Progenitor cell of endocrine pancreas (in vitro differentiated cells): Measurements from ENCODE around the gene CKB. TPM values are rescaled to one million over a fixed set of nuclear protein-coding genes. Genes with fewer than 3 reads are reported as not detected.

Experiments used
- DNase-seq: peaks from one replicate; pipeline ENCODE4 v3.0.0; 2021; ENCODE audit warnings: low spot score; ENCODE audit not compliant: unreplicated experiment
- H3K27ac Mint-ChIP-seq: 2 replicates; pipeline ENCODE4 v1.8.0; 2021; ENCODE audit warnings: mild to moderate bottlenecking, moderate library complexity, mixed read lengths
- H3K27me3 Mint-ChIP-seq: 2 replicates; pipeline ENCODE4 v1.8.0; 2021; ENCODE audit warnings: mixed read lengths
- H3K36me3 Mint-ChIP-seq: 2 replicates; pipeline ENCODE4 v1.8.0; 2022; ENCODE audit warnings: mixed read lengths; ENCODE audit not compliant: insufficient read depth
- H3K4me1 Mint-ChIP-seq: 2 replicates; pipeline ENCODE4 v1.8.0; 2021; ENCODE audit warnings: low read depth, mixed read lengths
- H3K4me3 Mint-ChIP-seq: 2 replicates; pipeline ENCODE4 v1.8.0; 2021; ENCODE audit warnings: low read depth, mild to moderate bottlenecking, moderate library complexity, mixed read lengths
- H3K9me3 Mint-ChIP-seq: 2 replicates; pipeline ENCODE4 v1.8.0; 2021; ENCODE audit warnings: low read depth, mixed read lengths
- total RNA-seq: library from RNA; stranded (reverse); gene quantifications from 2 replicates; pipeline ENCODE4 v1.2.1, GENCODE V29; 2021
- TF ChIP-seq, protein P1 (sequence below): fragments of 200-600 bp; sonication (generic); IDR thresholded peaks from one replicate; pipeline ENCODE4 v1.5.0; 2021; ENCODE audit warnings: antibody characterized with exemption, mild to moderate bottlenecking; ENCODE audit not compliant: unreplicated experiment

The CKB gene
- total RNA-seq, 1 donor from 2014 or later: 983 TPM

GRCh38 chr14:103548463-103549351 is 26.1 kb upstream of the CKB start:
- H3K9me3 Mint-ChIP-seq: no peaks in the 10 kb centered on the region
- no peaks in the 10 kb centered on the region for H3K27me3 Mint-ChIP-seq
- H3K4me3 Mint-ChIP-seq: no peak overlapping the region
- TF ChIP-seq, protein P1, sequence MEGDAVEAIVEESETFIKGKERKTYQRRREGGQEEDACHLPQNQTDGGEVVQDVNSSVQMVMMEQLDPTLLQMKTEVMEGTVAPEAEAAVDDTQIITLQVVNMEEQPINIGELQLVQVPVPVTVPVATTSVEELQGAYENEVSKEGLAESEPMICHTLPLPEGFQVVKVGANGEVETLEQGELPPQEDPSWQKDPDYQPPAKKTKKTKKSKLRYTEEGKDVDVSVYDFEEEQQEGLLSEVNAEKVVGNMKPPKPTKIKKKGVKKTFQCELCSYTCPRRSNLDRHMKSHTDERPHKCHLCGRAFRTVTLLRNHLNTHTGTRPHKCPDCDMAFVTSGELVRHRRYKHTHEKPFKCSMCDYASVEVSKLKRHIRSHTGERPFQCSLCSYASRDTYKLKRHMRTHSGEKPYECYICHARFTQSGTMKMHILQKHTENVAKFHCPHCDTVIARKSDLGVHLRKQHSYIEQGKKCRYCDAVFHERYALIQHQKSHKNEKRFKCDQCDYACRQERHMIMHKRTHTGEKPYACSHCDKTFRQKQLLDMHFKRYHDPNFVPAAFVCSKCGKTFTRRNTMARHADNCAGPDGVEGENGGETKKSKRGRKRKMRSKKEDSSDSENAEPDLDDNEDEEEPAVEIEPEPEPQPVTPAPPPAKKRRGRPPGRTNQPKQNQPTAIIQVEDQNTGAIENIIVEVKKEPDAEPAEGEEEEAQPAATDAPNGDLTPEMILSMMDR: no peak
- H3K27ac Mint-ChIP-seq: no peak overlapping the region
- H3K36me3 Mint-ChIP-seq: no peaks in the 10 kb centered on the region
- peaks cover 5% of the 10 kb centered on the region for H3K4me1 Mint-ChIP-seq
- no peak for DNase-seq

GRCh38 chr14:103547941-103548462 is 25.4 kb upstream of the CKB start:
- Mint-ChIP-seq H3K27me3 (no peaks in the 10 kb centered on the region), H3K36me3 (no peaks in the 10 kb centered on the region), H3K27ac (no peak overlapping the region), H3K9me3 (no peaks in the 10 kb centered on the region), H3K4me1 (peaks cover 5% of the 10 kb centered on the region), H3K4me3 (no peak overlapping the region)
- TF ChIP-seq, protein P1: no peak
- DNase-seq: no peak

DNA sequence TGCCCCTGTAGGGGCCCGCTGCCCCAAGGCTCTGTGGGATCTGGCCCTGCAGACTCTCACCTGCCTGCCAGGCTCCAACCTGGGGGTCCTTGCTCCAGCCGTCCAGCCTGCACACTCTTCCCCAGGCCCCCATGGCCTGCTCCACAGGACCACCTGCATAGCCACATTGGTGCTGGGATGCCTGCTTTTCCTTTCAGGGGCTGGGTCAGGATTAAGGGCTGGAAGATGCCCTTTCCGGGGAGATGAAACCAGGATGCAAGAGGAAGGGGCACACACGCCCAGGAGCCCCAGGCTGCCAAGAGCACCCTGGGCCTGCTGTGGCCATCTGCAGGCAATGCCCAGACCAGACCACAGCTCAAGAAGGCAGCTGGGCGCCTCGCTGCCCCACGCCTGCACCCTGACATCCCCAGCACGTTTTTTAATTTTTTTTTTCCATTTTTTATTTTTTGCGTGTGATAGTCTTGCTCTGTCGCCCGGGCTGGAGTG is 24.9 kb upstream of the CKB start:
- H3K4me3 Mint-ChIP-seq: no peak overlapping the region
- no peak overlapping the region for H3K27ac Mint-ChIP-seq
- H3K4me1 Mint-ChIP-seq: peaks cover 5% of the 10 kb centered on the region
- no peaks in the 10 kb centered on the region for H3K9me3 Mint-ChIP-seq
- H3K36me3 Mint-ChIP-seq: no peaks in the 10 kb centered on the region
- TF ChIP-seq, protein P1: no peak
- DNase-seq: no peak
- H3K27me3 Mint-ChIP-seq: no peaks in the 10 kb centered on the region

DNA sequence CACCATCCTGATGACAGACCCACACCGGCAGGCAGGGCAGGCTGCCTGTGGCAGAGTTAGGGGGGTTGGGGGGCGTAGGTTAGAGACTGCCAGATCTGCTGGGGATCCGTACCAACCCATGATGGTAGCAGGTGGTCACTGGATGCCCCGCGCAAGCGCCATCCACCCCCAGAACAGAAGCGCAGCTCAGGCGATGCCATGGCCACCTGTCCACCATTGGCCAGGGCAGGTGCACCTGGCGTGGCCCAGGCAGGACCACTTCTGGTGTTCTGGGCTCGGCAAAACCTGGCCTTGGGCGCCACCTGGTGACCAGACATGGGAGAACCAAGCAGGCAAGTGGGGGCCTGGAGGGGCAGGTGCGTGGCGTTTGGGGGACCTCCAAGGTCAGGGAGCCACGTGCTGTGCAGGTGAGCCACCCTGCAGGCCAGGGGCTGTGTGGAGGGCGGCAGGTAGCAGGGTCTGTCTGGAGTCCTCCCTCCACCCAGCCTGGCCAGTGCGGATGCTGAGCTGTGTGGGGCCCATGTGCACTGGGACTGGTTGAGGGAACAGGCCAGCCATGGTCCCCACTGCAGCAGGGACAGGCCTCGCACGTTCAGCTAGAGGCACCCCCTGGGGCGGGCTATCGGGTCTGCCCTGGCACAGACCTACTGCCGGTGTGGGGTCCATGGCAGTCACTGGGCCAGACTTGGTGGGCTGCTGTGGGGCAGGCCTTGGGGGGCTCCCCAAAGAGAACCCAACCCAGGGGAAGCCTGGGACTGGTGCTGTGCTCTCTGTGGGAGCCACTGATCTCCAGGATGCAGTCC is 24.2 kb upstream of the CKB start:
- peak; percentile 90 for DNase-seq
- TF ChIP-seq, protein P1: peak; percentile 98
- H3K9me3 Mint-ChIP-seq: no peaks in the 10 kb centered on the region
- no peaks in the 10 kb centered on the region for H3K36me3 Mint-ChIP-seq
- no peaks in the 10 kb centered on the region for H3K27me3 Mint-ChIP-seq
- peak overlapping the region; percentile 56 for H3K27ac Mint-ChIP-seq
- peaks cover 5% of the 10 kb centered on the region for H3K4me1 Mint-ChIP-seq
- H3K4me3 Mint-ChIP-seq: no peak overlapping the region
